Tibial nerve (tissue), 3 donors: ENCODE results near the gene BNIP5.

ENCODE experiments used
- POLR2A ChIP-seq, 2 donors: fragments of 450-650 bp; IDR thresholded peaks; one replicate each; pipeline ENCODE4 v1.6.1; 2017; ENCODE audit warnings: antibody characterized with exemption in 2 of 2, mild to moderate bottlenecking in 2 of 2, moderate library complexity in 2 of 2
- TF ChIP-seq, protein P1 (sequence below), 5 experiments: fragments of 200-600 bp in 3 of 5; fragments of 450-650 bp in 2 of 5; sonication (generic) in 3 of 5; IDR thresholded peaks; one replicate each; pipeline ENCODE4 v1.5.1; 2016 to 2019; ENCODE audit warnings: antibody characterized with exemption in 5 of 5, mild to moderate bottlenecking in 3 of 5, moderate library complexity in 2 of 5

DNA sequence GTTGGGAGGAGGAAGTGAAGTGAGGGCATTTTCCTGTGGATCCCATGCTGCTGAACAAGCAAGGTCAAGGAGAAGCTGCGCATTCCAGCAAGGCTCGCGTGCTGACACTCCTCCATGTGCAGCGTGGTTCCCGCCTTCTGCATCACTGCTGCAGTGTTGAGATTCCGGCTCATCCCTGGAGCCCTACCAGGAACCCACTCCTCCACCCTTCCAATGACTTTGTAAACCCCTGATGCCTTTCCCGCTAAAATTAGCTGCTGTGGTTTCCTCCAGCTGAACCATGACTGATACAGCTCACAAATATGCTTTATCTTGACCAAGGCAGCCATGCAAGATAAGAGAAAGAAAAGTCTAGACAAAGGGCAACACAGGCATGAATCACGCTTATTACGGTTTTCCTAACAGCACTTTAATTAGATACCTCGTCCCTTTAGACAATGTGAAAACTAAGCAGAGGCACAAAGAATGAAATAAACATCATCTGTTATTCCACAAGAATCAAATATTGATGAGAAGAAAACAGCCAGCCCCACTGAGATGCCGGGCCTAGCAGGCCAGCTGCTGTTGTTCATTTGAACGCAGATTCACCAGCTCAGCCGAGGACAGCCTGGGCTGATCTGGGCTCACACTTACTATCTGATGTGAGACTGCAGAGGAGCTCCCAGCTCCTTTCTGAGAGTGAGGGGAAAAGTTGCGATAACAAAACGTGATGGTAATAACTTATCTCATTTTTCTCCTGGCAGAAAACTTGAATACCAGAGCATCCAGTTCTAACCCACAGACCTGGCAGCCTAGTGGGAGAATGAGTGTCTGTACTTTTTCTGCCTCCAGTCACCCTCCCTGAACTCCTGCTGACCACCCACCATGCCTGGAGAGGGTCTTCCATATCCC, 14.2 kb upstream of the BNIP5 start:
- TF ChIP-seq, protein P1, sequence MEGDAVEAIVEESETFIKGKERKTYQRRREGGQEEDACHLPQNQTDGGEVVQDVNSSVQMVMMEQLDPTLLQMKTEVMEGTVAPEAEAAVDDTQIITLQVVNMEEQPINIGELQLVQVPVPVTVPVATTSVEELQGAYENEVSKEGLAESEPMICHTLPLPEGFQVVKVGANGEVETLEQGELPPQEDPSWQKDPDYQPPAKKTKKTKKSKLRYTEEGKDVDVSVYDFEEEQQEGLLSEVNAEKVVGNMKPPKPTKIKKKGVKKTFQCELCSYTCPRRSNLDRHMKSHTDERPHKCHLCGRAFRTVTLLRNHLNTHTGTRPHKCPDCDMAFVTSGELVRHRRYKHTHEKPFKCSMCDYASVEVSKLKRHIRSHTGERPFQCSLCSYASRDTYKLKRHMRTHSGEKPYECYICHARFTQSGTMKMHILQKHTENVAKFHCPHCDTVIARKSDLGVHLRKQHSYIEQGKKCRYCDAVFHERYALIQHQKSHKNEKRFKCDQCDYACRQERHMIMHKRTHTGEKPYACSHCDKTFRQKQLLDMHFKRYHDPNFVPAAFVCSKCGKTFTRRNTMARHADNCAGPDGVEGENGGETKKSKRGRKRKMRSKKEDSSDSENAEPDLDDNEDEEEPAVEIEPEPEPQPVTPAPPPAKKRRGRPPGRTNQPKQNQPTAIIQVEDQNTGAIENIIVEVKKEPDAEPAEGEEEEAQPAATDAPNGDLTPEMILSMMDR (IDR thresholded peaks at IDR 0.05) = no peak
- no peak for TF ChIP-seq POLR2A (IDR thresholded peaks at IDR 0.05)
